Kidney epithelial cell (primary cell): ENCODE results near the gene TMEM106B. TPM values are rescaled to one million over a fixed set of nuclear protein-coding genes. Genes with fewer than 3 reads are reported as not detected.

Experiments
- DNase-seq: peaks from one replicate; pipeline ENCODE4 v3.0.0-alpha.2; 2010; ENCODE audit warnings: low read depth
- H3K27me3 ChIP-seq: 2 replicates; pipeline ENCODE4 v1.6.0; 2011; ENCODE audit warnings: low read length; ENCODE audit not compliant: control insufficient read depth, insufficient read depth
- H3K36me3 ChIP-seq: 2 replicates; pipeline ENCODE4 v1.5.1; 2011; ENCODE audit warnings: low read length; ENCODE audit not compliant: control insufficient read depth, insufficient read depth
- H3K4me3 ChIP-seq: 2 replicates; pipeline ENCODE4 v1.5.1; 2011; ENCODE audit warnings: low read depth, mild to moderate bottlenecking, control low read depth, low read length
- total RNA-seq: library from RNA; depleted of rRNA; stranded (reverse); fragments of >200 nt; gene quantifications from 2 replicates; pipeline ENCODE4 v1.2.3, GENCODE V29; 2015
- TF ChIP-seq, protein P1 (sequence below): IDR thresholded peaks from 2 replicates; pipeline ENCODE4 v1.5.1; 2011; ENCODE audit warnings: mild to moderate bottlenecking, moderate library complexity, low read length, control low read depth, inconsistent platforms; ENCODE audit not compliant: insufficient read depth, poor library complexity, severe bottlenecking

TMEM106B gene
- total RNA-seq, 1 donor from 2014 or later = 146 TPM

- TF ChIP-seq, protein P1, sequence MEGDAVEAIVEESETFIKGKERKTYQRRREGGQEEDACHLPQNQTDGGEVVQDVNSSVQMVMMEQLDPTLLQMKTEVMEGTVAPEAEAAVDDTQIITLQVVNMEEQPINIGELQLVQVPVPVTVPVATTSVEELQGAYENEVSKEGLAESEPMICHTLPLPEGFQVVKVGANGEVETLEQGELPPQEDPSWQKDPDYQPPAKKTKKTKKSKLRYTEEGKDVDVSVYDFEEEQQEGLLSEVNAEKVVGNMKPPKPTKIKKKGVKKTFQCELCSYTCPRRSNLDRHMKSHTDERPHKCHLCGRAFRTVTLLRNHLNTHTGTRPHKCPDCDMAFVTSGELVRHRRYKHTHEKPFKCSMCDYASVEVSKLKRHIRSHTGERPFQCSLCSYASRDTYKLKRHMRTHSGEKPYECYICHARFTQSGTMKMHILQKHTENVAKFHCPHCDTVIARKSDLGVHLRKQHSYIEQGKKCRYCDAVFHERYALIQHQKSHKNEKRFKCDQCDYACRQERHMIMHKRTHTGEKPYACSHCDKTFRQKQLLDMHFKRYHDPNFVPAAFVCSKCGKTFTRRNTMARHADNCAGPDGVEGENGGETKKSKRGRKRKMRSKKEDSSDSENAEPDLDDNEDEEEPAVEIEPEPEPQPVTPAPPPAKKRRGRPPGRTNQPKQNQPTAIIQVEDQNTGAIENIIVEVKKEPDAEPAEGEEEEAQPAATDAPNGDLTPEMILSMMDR = no peak
- H3K27me3 ChIP-seq = no peaks in the 10 kb centered on the region
- H3K36me3 ChIP-seq = no peaks in the 10 kb centered on the region
- DNase-seq = no peak
- H3K4me3 ChIP-seq = no peak overlapping the region
Measured at GRCh38 chr7:12244694-12245093, 33.6 kb downstream of the TMEM106B start.

DNA sequence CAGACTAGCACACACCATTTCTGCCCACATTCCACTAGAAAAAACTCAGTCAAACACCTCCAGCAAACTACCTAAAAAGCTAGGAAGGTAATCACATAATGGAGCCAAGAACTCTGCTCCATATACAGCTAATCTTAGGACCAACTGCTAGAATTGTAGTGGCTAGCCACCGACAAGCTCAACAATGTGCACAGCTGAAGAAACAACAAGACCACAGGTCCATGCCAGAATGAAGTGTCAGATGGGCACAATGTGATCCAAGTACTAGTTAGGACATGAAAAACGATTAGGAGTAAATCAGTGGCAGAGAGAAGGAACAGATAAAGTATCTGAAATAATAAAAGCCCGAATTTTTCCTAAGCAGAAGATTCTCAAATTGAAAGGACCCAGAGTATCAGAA, 38.6 kb downstream of the TMEM106B start:
- Histone ChIP-seq H3K27me3 (no peaks in the 10 kb centered on the region), H3K36me3 (no peaks in the 10 kb centered on the region), H3K4me3 (no peak overlapping the region)
- DNase-seq = no peak
- TF ChIP-seq, protein P1 = no peak

DNA sequence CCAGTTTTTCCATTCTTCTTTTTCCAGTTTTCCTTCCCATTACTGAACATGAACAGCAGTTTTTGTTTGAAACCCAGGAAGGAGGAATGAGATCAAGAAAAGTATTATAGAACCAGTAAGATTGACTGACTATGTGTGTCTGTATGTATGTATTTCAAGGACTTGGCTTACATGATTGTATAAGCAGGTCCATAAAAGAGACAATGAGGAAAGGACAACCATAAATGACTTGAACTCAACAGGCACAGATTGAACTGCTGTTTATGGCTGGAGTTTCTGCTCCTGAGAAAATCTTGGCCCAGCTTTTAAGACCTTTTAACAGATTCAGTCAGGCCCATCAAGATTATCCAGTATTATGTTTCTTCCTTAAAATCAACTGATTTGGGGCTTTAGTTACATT, 39.1 kb downstream of the TMEM106B start:
- TF ChIP-seq, protein P1 = no peak
- Histone ChIP-seq H3K27me3 (no peaks in the 10 kb centered on the region), H3K4me3 (no peak overlapping the region), H3K36me3 (no peaks in the 10 kb centered on the region)
- DNase-seq = no peak

GRCh38 chr7:12256090-12256489, 45.0 kb downstream of the TMEM106B start:
- peak; percentile 16 for DNase-seq
- TF ChIP-seq, protein P1 = no peak
- Histone ChIP-seq H3K27me3 (no peaks in the 10 kb centered on the region), H3K4me3 (no peak overlapping the region), H3K36me3 (no peaks in the 10 kb centered on the region)

DNA sequence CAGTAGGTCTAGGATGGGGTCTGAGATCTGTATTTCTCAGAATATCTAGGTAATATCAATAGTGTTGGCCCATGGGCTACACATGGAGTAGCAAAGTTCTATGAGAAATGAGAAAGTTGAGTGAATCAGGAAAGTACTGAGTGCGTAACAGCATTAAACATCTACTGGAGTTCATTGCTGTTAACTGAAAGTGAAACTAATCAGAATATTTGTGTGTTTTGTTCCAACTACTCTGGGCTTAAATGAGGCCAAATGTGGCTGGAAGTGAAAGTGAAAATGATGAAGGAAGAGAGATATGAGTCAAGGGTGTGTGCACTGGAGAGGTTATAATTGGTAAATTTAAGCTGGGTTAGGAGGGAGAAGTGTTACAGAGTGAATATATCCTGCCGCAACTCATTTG, 46.5 kb downstream of the TMEM106B start:
- no peaks in the 10 kb centered on the region for H3K27me3 ChIP-seq
- peak; percentile 37 for DNase-seq
- H3K36me3 ChIP-seq = no peaks in the 10 kb centered on the region
- H3K4me3 ChIP-seq = no peak overlapping the region
- TF ChIP-seq, protein P1 = no peak

GRCh38 chr7:12258074-12258473, 47.0 kb downstream of the TMEM106B start:
- Histone ChIP-seq H3K27me3 (no peaks in the 10 kb centered on the region), H3K4me3 (no peak overlapping the region), H3K36me3 (no peaks in the 10 kb centered on the region)
- DNase-seq = no peak
- TF ChIP-seq, protein P1 = no peak
